Neuronal stem cell (in vitro differentiated cells): ENCODE measurements around the gene LPP.

ENCODE experiments used
- DNase-seq: peaks from one replicate; pipeline ENCODE4 v3.0.0-alpha.2; 2013; ENCODE audit warnings: low spot score
- H2AFZ ChIP-seq: one replicate; pipeline ENCODE4 v1.6.1; 2013; ENCODE audit warnings: mild to moderate bottlenecking, low read length, inconsistent platforms
- H2AK5ac ChIP-seq: 2 replicates; pipeline ENCODE4 v1.6.1; 2013; ENCODE audit warnings: low read depth, mild to moderate bottlenecking, inconsistent platforms, low read length, moderate library complexity, mixed read lengths
- H2BK120ac ChIP-seq: 2 replicates; pipeline ENCODE4 v1.6.1; 2013; ENCODE audit warnings: low read depth, mild to moderate bottlenecking, inconsistent platforms, low read length, moderate library complexity, mixed read lengths
- H2BK12ac ChIP-seq: one replicate; pipeline ENCODE4 v1.6.1; 2013; ENCODE audit warnings: low read length, inconsistent platforms
- H2BK15ac ChIP-seq: 2 replicates; pipeline ENCODE4 v1.6.1; 2013; ENCODE audit warnings: mild to moderate bottlenecking, low read length, inconsistent platforms, mixed read lengths
- H2BK5ac ChIP-seq: one replicate; pipeline ENCODE4 v1.6.1; 2013; ENCODE audit warnings: inconsistent platforms, mild to moderate bottlenecking, low read length, moderate library complexity
- H3K14ac ChIP-seq: one replicate; pipeline ENCODE4 v1.6.1; 2013; ENCODE audit warnings: low read length, inconsistent platforms
- H3K18ac ChIP-seq: 2 replicates; pipeline ENCODE4 v1.6.1; 2013; ENCODE audit warnings: low read length, inconsistent platforms
- H3K23ac ChIP-seq: 2 replicates; pipeline ENCODE4 v1.6.1; 2013; ENCODE audit warnings: low read depth, mild to moderate bottlenecking, mixed read lengths, low read length, inconsistent platforms; ENCODE audit not compliant: poor library complexity
- H3K27ac ChIP-seq: replicated peaks from 3 replicates; pipeline ENCODE4 v1.5.1; 2013; ENCODE audit warnings: low read length, inconsistent platforms
- H3K27me3 ChIP-seq, 3 experiments: 2 replicates each; pipeline ENCODE4 v1.6.1; 2013; ENCODE audit warnings: low read length in 3 of 3, mild to moderate bottlenecking in 2 of 3, inconsistent platforms in 1 of 3, low read depth in 1 of 3, mixed read lengths in 1 of 3, moderate library complexity in 1 of 3; ENCODE audit not compliant: control insufficient read depth in 3 of 3, insufficient read depth in 3 of 3
- H3K36me3 ChIP-seq, 2 donors: replicated peaks in 1 of 2; 2 replicates each; pipeline ENCODE4 v1.6.1; 2013; ENCODE audit warnings: low read length in 2 of 2; ENCODE audit not compliant: control insufficient read depth in 2 of 2, insufficient read depth in 2 of 2
- H3K4ac ChIP-seq: 2 replicates; pipeline ENCODE4 v1.6.1; 2013; ENCODE audit warnings: inconsistent platforms, mild to moderate bottlenecking, low read length, moderate library complexity
- H3K4me1 ChIP-seq, 2 donors: 1 replicate in 1 of 2; 2 replicates in 1 of 2; pipeline ENCODE4 v1.6.1; 2013; ENCODE audit warnings: low read length in 2 of 2, low read depth in 1 of 2; ENCODE audit not compliant: control insufficient read depth in 2 of 2, insufficient read depth in 1 of 2
- H3K4me2 ChIP-seq: one replicate; pipeline ENCODE4 v1.6.1; 2013; ENCODE audit warnings: mild to moderate bottlenecking, low read length, inconsistent platforms; ENCODE audit not compliant: insufficient read depth, poor library complexity, severe bottlenecking
- H3K4me3 ChIP-seq, 2 donors: 2 replicates each; pipeline ENCODE4 v1.5.1; 2013; ENCODE audit warnings: low read length in 2 of 2, mild to moderate bottlenecking in 2 of 2, inconsistent platforms in 1 of 2, moderate library complexity in 1 of 2
- H3K79me1 ChIP-seq: one replicate; pipeline ENCODE4 v1.6.1; 2013; ENCODE audit warnings: low read depth, mild to moderate bottlenecking, inconsistent platforms, low read length, moderate library complexity
- H3K9ac ChIP-seq: one replicate; pipeline ENCODE4 v1.6.1; 2013; ENCODE audit warnings: mild to moderate bottlenecking, low read depth, low read length, inconsistent platforms; ENCODE audit not compliant: poor library complexity
- H3K9me3 ChIP-seq, 2 donors: replicated peaks in 1 of 2; 2 replicates each; pipeline versions ENCODE3 to v1.6.1; 2013; ENCODE audit warnings: low read length in 2 of 2, mild to moderate bottlenecking in 2 of 2, inconsistent platforms in 1 of 2, low read depth in 1 of 2, mixed read lengths in 1 of 2, moderate library complexity in 1 of 2; ENCODE audit not compliant: control insufficient read depth in 2 of 2, insufficient read depth in 1 of 2
- H4K8ac ChIP-seq: one replicate; pipeline ENCODE4 v1.6.1; 2013; ENCODE audit warnings: low read depth, mild to moderate bottlenecking, inconsistent platforms, low read length, moderate library complexity
- H4K91ac ChIP-seq: one replicate; pipeline ENCODE4 v1.6.1; 2013; ENCODE audit warnings: low read length, low read depth, mild to moderate bottlenecking, inconsistent platforms; ENCODE audit not compliant: poor library complexity
- WGBS, 2 donors: extraction: QIAGEN DNeasy Blood & Tissue Kit; methylation state at CpG; one replicate each; pipeline ENCODE4 v1.1.7; 2013; ENCODE audit warnings: missing lambda C conversion rate in 2 of 2, mixed read lengths in 1 of 2; ENCODE audit not compliant: insufficient read length in 2 of 2, insufficient replicate concordance in 1 of 2; ENCODE audit errors: extremely low coverage in 2 of 2; 5-methylcytosine and 5-hydroxymethylcytosine counted together

The LPP gene

GRCh38 chr3:188682316-188682715 lies 528.4 kb downstream of the LPP start:
- H4K8ac ChIP-seq = no peak overlapping the region
- H3K79me1 ChIP-seq = no peaks in the 10 kb centered on the region
- no peak overlapping the region for H3K4ac ChIP-seq
- no CpG with 5 or more reads among the region's 4 CpGs for WGBS, 2 donors
- no peak overlapping the region for H3K23ac ChIP-seq
- H3K4me2 ChIP-seq = no peak overlapping the region
- no peaks in the 10 kb centered on the region for H3K36me3 ChIP-seq
- no peak overlapping the region for H3K18ac ChIP-seq
- no peaks in the 10 kb centered on the region for H3K9me3 ChIP-seq
- no peak overlapping the region for H2BK5ac ChIP-seq
- H2AFZ ChIP-seq = no peak overlapping the region
- H3K14ac ChIP-seq = no peak overlapping the region
- no peak overlapping the region for H2AK5ac ChIP-seq
- H2BK12ac ChIP-seq = no peak overlapping the region
- no peak overlapping the region for H3K9ac ChIP-seq
- H3K4me1 ChIP-seq = peaks cover 2 to 3% of the 10 kb centered on the region in 2 donors
- no peak for DNase-seq
- no peak overlapping the region for H2BK15ac ChIP-seq
- H3K27me3 ChIP-seq = no peaks in the 10 kb centered on the region
- H3K4me3 ChIP-seq = no peak overlapping the region
- no peak overlapping the region for H2BK120ac ChIP-seq
- H4K91ac ChIP-seq = no peak overlapping the region
- H3K27ac ChIP-seq = no peak overlapping the region

DNA sequence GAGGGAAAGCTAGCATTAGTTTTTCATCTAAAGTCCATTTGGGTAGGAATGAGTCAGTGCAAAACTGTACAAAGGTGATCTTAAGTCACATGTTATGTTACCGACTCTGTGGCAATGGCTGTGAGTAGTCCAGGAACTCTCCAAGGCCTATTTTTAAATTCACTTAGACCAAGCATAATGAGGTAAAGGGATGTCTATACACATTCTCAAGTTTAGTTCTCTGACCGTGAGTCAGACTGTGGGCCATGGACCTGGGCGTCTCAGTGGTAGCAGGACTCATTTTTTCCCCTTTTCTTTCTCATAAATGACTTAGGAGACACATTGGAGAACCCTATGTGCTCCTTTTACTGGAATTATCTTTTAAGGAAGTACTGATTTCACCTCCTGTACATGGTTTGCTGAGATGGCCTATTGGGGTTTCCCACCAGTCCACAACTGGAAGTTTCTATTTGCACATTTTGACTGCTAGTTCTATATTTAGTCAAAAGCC lies 529.1 kb downstream of the LPP start:
- no peak for DNase-seq
- Histone ChIP-seq H3K9me3 (no peaks in the 10 kb centered on the region), H3K18ac (no peak overlapping the region), H3K36me3 (no peaks in the 10 kb centered on the region), H4K91ac (no peak overlapping the region), H2BK5ac (no peak overlapping the region), H3K23ac (no peak overlapping the region), H3K27ac (no peak overlapping the region), H3K4me1 (peaks cover 2 to 3% of the 10 kb centered on the region in 2 donors), H3K4ac (no peak overlapping the region), H4K8ac (no peak overlapping the region), H3K4me3 (no peak overlapping the region), H3K14ac (no peak overlapping the region), H2AFZ (no peak overlapping the region), H2BK12ac (no peak overlapping the region), H3K27me3 (no peaks in the 10 kb centered on the region), H3K79me1 (no peaks in the 10 kb centered on the region), H2BK120ac (no peak overlapping the region), H2AK5ac (no peak overlapping the region), H3K4me2 (no peak overlapping the region), H2BK15ac (no peak overlapping the region), H3K9ac (no peak overlapping the region)
- no CpG with 5 or more reads among the region's 3 CpGs for WGBS, 2 donors

DNA sequence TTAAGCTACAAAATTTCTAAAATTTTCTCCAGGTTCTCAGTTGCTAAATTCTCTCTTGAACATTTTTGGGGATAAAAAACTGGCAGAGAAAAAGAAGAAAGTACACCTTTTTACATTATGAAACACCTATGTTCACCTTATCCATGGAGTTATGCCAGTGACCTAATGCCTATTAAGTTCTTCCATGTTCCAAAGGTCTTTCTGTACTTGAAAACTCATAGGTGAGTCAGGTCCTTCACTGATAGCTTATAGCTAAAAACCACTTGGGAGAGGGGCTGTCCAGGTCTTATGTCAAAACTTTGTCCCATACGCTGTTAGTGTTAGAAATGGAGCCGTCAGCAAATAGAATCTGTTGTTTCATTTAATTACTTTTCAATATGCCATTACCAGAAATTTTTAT lies 530.3 kb downstream of the LPP start:
- Histone ChIP-seq H3K14ac (no peak overlapping the region), H4K8ac (no peak overlapping the region), H3K23ac (no peak overlapping the region), H3K27ac (no peak overlapping the region), H2AK5ac (no peak overlapping the region), H2BK5ac (no peak overlapping the region), H3K79me1 (no peaks in the 10 kb centered on the region), H2BK15ac (no peak overlapping the region), H3K18ac (no peak overlapping the region), H3K27me3 (no peaks in the 10 kb centered on the region), H3K4ac (no peak overlapping the region), H2AFZ (no peak overlapping the region), H2BK120ac (no peak overlapping the region), H3K4me1 (peaks cover 2 to 3% of the 10 kb centered on the region in 2 donors), H3K4me2 (no peak overlapping the region), H3K9me3 (no peaks in the 10 kb centered on the region), H3K36me3 (no peaks in the 10 kb centered on the region), H3K9ac (no peak overlapping the region), H4K91ac (no peak overlapping the region), H3K4me3 (no peak overlapping the region), H2BK12ac (no peak overlapping the region)
- no peak for DNase-seq
- no CpG with 5 or more reads among the region's 2 CpGs for WGBS, 2 donors

DNA sequence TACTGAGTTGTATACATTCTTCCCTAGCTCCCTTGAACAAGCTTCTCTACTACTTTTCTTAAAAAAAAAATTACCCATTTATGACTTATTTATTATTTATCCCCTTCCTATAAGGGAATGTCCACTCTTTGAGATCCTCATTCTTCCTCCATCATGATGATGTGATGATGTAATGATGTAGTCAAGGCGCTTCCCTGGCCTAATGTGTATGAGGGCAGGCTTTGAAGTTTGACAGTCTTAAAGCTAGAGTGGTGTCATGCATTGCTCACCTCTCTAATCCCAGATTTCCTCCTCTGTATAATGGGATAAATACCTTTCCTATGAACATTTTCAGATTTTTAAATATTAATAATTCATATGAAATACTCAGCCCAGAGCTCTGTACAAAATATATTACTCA lies 531.8 kb downstream of the LPP start:
- no peak overlapping the region for H4K8ac ChIP-seq
- DNase-seq = no peak
- no peak overlapping the region for H3K27ac ChIP-seq
- H3K4me1 ChIP-seq = no peaks in the 10 kb centered on the region
- no peak overlapping the region for H3K9ac ChIP-seq
- no peak overlapping the region for H2BK5ac ChIP-seq
- no peak overlapping the region for H3K23ac ChIP-seq
- WGBS, 2 donors = no CpG with 5 or more reads among the region's 1 CpG
- no peak overlapping the region for H2AFZ ChIP-seq
- H2BK15ac ChIP-seq = no peak overlapping the region
- H3K9me3 ChIP-seq = no peaks in the 10 kb centered on the region
- H3K27me3 ChIP-seq = no peaks in the 10 kb centered on the region
- H3K36me3 ChIP-seq = no peaks in the 10 kb centered on the region
- H3K79me1 ChIP-seq = no peaks in the 10 kb centered on the region
- H4K91ac ChIP-seq = no peak overlapping the region
- H3K18ac ChIP-seq = no peak overlapping the region
- no peak overlapping the region for H2BK120ac ChIP-seq
- H2AK5ac ChIP-seq = no peak overlapping the region
- H3K4ac ChIP-seq = no peak overlapping the region
- no peak overlapping the region for H3K4me3 ChIP-seq
- no peak overlapping the region for H3K4me2 ChIP-seq
- H2BK12ac ChIP-seq = no peak overlapping the region
- H3K14ac ChIP-seq = no peak overlapping the region
